Suppressor macrophage treated with lipopolysaccharide for 4 hours (primary cell): ENCODE results near the gene ADAMTS17.

ENCODE experiments used
- DNase-seq: peaks from one replicate; pipeline ENCODE4 v3.0.0-alpha.2; 2020

Gene ADAMTS17

DNA sequence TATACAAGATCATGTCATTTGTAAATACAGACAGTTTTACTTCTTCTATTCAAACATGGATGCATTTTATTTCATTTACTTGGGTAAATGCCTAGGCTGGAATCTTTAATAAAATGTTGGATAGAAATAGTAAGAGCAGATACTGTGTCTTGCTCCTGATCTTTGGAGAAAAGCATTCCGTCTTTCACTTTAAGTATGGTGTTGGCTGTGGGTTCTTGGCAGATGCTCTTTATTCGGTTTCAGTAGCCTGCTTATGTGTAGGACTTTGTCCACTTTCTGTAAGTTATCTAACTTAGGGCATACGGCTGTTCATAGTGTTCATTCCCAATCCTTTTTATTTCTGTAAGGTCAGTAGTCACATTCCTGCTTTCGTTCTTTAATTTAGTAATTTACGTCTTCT lies 303.0 kb downstream of the ADAMTS17 start:
- no peak for DNase-seq

DNA sequence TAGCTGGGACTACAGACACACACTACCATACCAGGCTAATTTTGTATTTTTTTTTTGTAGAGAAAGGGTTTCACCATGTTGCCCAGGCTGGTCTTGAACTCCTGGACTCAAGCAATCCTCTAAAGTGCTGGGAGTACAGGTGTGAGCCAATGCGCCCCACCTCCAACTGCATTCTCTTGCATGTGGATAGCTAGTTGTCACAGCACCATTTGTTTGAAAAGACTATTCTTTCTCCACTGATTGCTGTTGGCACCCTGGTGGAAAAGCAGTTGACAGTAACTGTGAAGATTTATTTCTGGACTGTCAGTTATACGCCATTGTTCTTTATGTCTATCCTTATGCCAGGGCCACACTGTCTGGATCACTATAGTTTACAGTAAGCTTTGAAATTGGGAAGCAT lies 303.9 kb downstream of the ADAMTS17 start:
- DNase-seq, result no peak

- no peak for DNase-seq
Observed at GRCh38 chr15:100036015-100036414, 305.8 kb downstream of the ADAMTS17 start.

DNA sequence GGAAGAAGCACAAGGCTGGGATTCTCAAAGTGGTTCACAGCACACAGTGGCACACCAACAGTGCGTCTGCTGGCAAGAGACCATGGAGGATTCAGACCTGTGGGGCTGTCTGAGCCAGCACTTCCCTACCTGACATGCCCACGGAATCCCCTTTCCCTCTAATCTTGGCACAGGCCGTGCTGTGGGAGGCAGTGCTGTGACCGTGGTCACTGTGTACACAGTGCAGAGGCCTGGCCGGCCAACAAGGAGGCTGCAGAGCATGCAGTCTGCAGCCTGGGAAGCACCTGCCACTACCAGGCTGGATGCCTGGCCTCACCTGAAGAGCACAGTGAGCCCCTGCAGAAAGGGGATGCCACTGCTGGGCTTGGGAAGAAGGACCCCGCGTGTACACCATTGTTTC lies 307.6 kb downstream of the ADAMTS17 start:
- no peak for DNase-seq

- DNase-seq, result no peak
Observed at GRCh38 chr15:100033140-100033857, 308.5 kb downstream of the ADAMTS17 start.

DNA sequence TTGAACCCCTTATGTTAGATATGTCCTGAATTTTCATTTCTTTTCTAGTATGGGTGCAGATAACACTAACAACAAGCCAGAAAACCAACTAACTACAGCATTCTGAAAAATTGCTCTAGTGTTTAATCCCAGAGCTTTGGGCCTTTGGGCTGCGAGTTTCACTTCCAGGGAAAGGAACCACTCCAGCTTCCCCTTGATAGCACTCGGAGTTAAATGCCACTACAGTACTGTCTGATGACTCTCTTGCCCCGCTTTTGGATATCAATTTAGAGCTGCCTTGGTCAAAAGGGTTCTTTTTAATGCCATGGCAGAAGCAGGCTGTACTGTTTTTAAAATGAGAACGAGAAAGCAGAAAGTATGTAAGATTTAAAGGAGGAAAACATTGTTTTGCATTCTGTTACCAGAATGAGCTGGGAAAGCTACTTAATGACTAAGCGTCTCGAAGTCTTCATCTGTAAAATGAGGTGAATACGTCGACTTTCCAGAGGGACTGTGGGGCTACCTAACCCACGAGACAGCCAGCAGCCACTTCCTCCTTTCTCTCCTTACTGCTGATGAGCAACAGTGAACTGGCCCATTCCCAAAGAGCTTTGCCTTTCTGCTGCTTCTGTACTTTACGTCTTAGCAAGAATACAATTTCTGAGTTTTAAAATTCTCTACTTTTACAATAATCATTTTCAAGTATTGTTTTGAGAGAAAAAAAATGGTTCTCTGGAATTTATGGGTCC lies 309.3 kb downstream of the ADAMTS17 start:
- no peak for DNase-seq

- no peak for DNase-seq
Observed at GRCh38 chr15:100031665-100032357, 310.0 kb downstream of the ADAMTS17 start.

DNA sequence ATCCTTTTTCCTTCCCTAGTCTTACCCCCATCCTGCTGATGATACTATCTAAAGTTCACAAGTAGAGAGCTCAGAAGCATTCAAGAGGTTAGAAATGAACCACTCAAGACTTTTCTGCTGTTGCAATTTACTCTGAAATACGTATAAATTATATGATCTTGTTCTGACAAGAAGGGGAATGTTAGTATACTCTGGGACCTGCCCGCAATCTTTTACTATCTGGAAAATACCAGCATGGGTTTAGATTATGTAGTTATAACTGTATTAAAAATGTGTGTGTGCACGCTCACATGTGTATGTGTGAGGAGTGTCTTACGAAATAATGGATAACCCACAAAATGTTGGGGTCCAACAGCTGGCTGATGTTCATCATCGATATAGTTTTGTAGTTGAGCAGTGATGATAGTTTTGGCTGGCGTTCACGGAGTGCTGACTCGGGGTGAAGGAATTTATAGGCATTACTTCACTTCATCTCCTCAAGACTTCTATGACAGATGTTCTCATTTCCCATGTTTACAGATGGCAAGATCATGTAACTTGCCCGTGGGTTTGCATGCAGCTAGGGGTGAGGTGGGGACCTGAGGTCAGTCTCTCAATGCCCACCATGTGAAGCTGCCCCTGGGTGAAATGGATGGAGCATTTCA lies 311.1 kb downstream of the ADAMTS17 start:
- DNase-seq, result no peak

- DNase-seq, result no peak
Observed at GRCh38 chr15:100029868-100030479, 311.8 kb downstream of the ADAMTS17 start.

- DNase-seq, result no peak
Observed at GRCh38 chr15:100029045-100029444, 312.7 kb downstream of the ADAMTS17 start.

DNA sequence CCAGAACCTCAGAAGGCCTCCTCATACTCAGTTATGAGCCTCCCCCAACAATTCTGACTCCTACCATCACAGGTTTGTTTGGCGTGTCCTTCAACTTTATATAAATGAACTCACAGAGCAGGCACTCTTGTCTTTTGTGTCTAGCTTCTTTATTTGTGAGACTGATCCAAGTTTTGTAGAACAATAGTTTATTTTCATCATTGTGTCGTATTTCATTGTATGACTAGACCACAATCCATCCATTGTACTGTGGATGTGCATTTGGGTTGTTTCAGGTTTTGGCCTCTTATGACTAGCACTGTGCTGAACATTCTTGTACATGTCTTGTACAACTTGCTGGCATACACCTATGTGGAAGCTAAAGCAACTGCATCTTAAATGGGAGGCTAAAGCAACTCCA lies 315.7 kb downstream of the ADAMTS17 start:
- DNase-seq, result no peak

DNA sequence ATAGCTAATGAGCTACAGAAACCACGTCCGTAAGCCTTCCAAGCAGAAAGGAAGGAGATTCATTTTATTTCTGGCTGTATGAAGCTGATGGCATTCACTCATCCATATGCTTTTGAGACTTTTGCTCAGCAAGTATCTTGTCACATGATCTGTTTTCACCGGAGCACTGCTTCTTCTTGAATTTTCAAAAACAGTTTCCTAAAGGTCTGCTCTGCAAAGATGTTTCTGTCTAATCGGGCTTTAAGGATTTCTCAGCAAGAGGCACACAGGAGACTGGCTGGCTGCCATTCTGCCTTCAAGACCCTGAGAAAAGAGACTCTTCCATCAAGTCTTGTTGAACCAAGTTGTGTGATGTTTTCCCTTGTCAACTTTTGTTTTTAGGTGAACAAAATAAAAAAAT lies 319.0 kb downstream of the ADAMTS17 start:
- no peak for DNase-seq

DNA sequence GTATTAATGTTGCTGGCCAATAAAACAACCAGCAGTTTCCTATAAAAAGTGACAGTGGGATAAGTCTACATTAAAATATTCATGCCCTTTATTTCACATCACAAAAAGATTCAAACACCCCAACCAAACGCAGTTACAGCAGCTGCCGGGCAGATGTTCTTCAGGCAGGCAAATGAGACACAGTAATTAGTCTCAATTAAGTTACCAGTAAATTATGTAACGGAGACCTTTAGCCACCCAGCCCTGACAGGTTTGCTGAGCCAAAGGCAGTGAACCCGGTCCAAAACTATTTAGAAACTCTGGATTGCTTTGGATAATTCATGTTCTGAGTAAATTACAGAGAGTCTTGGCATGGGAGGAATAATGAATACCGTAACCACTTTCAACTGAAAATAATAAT lies 319.4 kb downstream of the ADAMTS17 start:
- DNase-seq, result no peak

- DNase-seq, result no peak
Observed at GRCh38 chr15:100021653-100022052, 320.1 kb downstream of the ADAMTS17 start.

- no peak for DNase-seq
Observed at GRCh38 chr15:100020614-100021013, 321.2 kb downstream of the ADAMTS17 start.

GRCh38 chr15:100020189-100020588 lies 321.6 kb downstream of the ADAMTS17 start:
- no peak for DNase-seq

GRCh38 chr15:100019601-100020000 lies 322.2 kb downstream of the ADAMTS17 start:
- no peak for DNase-seq

DNA sequence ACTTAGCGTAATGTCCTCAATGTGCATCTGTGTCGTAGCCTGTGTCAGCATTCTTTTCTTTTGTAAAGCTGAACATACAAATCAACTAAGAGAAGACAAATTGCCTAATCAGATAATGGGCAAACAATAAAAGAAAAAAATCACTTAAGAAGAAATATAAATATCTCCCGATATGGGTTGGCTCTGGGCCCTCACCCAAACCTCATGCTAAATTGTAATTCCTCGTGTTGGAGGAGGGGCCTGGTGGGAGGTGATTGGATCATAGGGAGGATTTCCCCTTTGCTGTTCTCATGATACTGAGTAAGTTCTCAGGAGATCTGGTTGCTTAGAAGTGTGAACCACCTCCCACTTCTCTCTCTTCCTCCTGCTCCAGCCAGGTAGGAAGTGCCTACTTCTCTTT lies 323.6 kb downstream of the ADAMTS17 start:
- no peak for DNase-seq

- no peak for DNase-seq
Observed at GRCh38 chr15:100017140-100017539, 324.6 kb downstream of the ADAMTS17 start.

DNA sequence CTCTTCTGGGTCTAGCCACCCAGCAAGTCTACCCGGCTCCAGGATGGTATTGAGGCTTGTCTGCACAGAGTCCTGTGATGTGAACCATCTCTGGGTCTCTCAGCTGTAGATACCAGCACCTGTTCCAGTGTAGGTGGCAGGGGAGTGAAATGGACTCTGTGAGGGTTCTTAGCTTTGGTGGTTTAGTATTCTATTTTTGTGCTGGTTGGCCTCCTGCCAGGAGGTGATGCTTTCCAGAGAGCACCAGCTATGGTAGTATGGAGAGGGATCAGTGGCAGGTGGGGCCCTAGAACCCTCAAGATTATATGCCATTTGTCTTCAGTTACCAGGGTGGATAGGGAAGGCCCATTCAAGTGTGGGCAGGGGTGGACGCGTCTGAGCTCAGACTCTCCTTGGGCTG lies 325.1 kb downstream of the ADAMTS17 start:
- DNase-seq, result no peak

DNA sequence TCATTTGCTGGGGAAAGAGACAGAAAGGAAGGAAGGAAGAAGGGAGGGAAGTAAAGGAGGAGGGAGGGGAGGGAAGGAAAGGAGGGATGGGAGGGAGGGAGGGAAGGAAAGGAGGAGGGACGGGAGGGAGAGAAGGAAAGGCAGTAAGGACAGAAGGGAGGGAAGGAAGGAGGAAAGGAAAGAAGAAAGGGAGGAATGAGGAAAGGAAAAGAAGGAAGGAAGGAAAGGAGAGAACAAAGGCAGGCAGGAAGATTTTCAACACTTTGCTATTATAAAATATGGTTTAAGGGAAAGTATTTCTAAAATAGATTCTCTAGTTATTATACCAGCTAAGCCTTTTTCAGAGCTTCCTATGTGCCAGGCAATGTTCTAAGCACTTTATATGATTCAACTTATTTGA lies 330.5 kb downstream of the ADAMTS17 start:
- DNase-seq, result no peak

DNA sequence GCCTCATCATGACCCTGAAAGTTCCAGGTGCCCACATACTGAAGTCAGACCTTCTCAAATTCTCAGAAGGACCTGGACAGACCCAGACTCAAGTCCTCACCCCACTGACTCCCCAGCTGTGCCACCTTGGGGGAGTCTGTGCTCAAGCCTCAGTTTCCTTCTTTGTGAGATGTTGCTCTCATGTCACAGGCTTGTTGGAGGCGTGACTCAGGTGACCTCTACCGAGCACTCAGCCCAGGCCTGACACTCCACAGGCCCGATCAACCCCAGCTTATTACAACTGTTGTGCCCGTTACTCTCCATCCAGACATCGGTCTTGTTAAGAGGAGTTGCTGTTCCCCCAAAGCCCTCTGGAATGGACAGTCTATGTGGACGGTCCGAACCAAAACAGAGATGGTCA lies 332.4 kb downstream of the ADAMTS17 start:
- DNase-seq, result no peak

GRCh38 chr15:100008258-100008657 lies 333.5 kb downstream of the ADAMTS17 start:
- DNase-seq, result no peak
